ENCODE data around the gene PAPOLG.

DNA sequence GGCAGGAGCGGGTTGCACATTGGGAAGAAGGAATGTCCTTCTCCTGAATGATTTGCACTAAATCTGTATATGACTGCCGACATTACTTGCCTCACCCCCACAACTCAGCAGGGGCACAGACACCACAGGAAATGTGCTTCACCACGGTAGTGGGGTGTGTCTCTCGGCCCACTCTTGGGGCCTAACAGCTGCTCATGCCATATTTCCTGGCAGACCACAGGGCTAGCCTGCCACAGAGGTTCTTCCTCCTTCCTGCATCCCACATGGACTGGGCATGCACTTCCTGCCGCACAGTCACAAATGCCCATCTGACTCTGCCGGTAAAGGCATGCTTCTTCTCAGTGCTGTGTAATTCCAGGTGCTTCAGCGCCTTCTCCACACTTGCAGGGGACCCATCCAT lies 10.3 kb upstream of the PAPOLG start:
- TF ChIP-seq, protein P1, sequence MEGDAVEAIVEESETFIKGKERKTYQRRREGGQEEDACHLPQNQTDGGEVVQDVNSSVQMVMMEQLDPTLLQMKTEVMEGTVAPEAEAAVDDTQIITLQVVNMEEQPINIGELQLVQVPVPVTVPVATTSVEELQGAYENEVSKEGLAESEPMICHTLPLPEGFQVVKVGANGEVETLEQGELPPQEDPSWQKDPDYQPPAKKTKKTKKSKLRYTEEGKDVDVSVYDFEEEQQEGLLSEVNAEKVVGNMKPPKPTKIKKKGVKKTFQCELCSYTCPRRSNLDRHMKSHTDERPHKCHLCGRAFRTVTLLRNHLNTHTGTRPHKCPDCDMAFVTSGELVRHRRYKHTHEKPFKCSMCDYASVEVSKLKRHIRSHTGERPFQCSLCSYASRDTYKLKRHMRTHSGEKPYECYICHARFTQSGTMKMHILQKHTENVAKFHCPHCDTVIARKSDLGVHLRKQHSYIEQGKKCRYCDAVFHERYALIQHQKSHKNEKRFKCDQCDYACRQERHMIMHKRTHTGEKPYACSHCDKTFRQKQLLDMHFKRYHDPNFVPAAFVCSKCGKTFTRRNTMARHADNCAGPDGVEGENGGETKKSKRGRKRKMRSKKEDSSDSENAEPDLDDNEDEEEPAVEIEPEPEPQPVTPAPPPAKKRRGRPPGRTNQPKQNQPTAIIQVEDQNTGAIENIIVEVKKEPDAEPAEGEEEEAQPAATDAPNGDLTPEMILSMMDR (IDR thresholded peaks at IDR 0.05), result no peak
- no peak for TF ChIP-seq EZH2 (IDR thresholded peaks at IDR 0.05)
- no peak for TF ChIP-seq EZH2phosphoT487 (IDR thresholded peaks at IDR 0.05)
